WTC11 (cell line): ENCODE results near the gene PRKCSH. TPM values are rescaled to one million over a fixed set of nuclear protein-coding genes. Genes with fewer than 3 reads are reported as not detected.
A peak's percentile ranks its signal among the peaks of the same experiment; 100 is the strongest.

Experiments used
- ATAC-seq: fragments of 200-7000 bp; cut with Tn5 transposase; 2 replicates; pipeline ENCODE4 v1.10.0; 2021; ENCODE audit warnings: mild to moderate bottlenecking, moderate library complexity
- CTCF ChIA-PET: fragments of 300-600 bp; sonication (Branson Sonifier 250); formaldehyde crosslinking; loops from one replicate; lab custom pipeline; 2021; ENCODE audit warnings: antibody characterized with exemption; lab: Charles Lee
- POLR2A ChIA-PET: fragments of 350-600 bp; sonication (Branson Sonifier 250); formaldehyde crosslinking; loops from one replicate; lab custom pipeline; 2021; ENCODE audit warnings: antibody characterized with exemption; lab: Charles Lee
- DNase-seq: peaks from one replicate; pipeline ENCODE4 v3.0.0; 2021; ENCODE audit warnings: low spot score
- H3K27ac Mint-ChIP-seq: 2 replicates; pipeline ENCODE4 v1.8.0; 2021; ENCODE audit warnings: mixed read lengths
- H3K27me3 Mint-ChIP-seq: 2 replicates; pipeline ENCODE4 v1.8.0; 2021; ENCODE audit warnings: low read depth, mild to moderate bottlenecking, moderate library complexity, mixed read lengths
- H3K36me3 Mint-ChIP-seq: 2 replicates; pipeline ENCODE4 v1.8.0; 2021; ENCODE audit warnings: mixed read lengths
- H3K4me1 Mint-ChIP-seq: 2 replicates; pipeline ENCODE4 v1.8.0; 2022; ENCODE audit warnings: mixed read lengths
- H3K4me3 Mint-ChIP-seq: 2 replicates; pipeline ENCODE4 v1.8.0; 2021; ENCODE audit warnings: mild to moderate bottlenecking, moderate library complexity, mixed read lengths
- H3K9me3 Mint-ChIP-seq: 2 replicates; pipeline ENCODE4 v1.8.0; 2021; ENCODE audit warnings: mixed read lengths
- E2F5 ChIP-seq: sonication (generic); formaldehyde crosslinking; IDR thresholded peaks from 2 replicates; pipeline ENCODE4 v1.8.1; 2022; ENCODE audit warnings: mild to moderate bottlenecking, moderate library complexity, missing genetic modification reagents
- ELF4 ChIP-seq: sonication (generic); formaldehyde crosslinking; IDR thresholded peaks from 2 replicates; pipeline ENCODE4 v1.8.1; 2022; ENCODE audit warnings: low read depth, mild to moderate bottlenecking, moderate library complexity, missing genetic modification reagents
- ESRRA ChIP-seq: sonication (generic); formaldehyde crosslinking; IDR thresholded peaks from 2 replicates; pipeline ENCODE4 v1.8.1; 2022; ENCODE audit warnings: mild to moderate bottlenecking, missing genetic modification reagents, borderline replicate concordance
- MLX ChIP-seq: sonication (generic); formaldehyde crosslinking; IDR thresholded peaks from 2 replicates; pipeline ENCODE4 v1.8.1; 2023; ENCODE audit warnings: mild to moderate bottlenecking, missing genetic modification reagents, moderate library complexity
- MXD4 ChIP-seq: fragments of 250-450 bp; sonication (Bioruptor Pico); IDR thresholded peaks from 2 replicates; pipeline ENCODE4 v1.8.0; 2021; ENCODE audit warnings: mild to moderate bottlenecking, moderate library complexity, borderline replicate concordance
- NFATC4 ChIP-seq: fragments of 250-450 bp; sonication (Bioruptor Pico); IDR thresholded peaks from 2 replicates; pipeline ENCODE4 v1.9.0; 2021; ENCODE audit warnings: mild to moderate bottlenecking
- NFYB ChIP-seq: sonication (generic); formaldehyde crosslinking; conservative IDR thresholded peaks from 2 replicates; pipeline ENCODE4 v1.8.0; 2022; ENCODE audit warnings: low read depth, missing genetic modification reagents
- PRDM15 ChIP-seq: sonication (generic); formaldehyde crosslinking; IDR thresholded peaks from 2 replicates; pipeline ENCODE4 v1.8.0; 2022; ENCODE audit warnings: missing genetic modification reagents
- PRRX2 ChIP-seq: fragments of 250-450 bp; sonication (Bioruptor Pico); IDR thresholded peaks from 2 replicates; pipeline ENCODE4 v1.8.0; 2021; ENCODE audit warnings: mild to moderate bottlenecking
- SMAD4 ChIP-seq: sonication (generic); formaldehyde crosslinking; IDR thresholded peaks from 2 replicates; pipeline ENCODE4 v1.8.0; 2022; ENCODE audit warnings: mild to moderate bottlenecking, missing genetic modification reagents
- TCF7 ChIP-seq: sonication (generic); formaldehyde crosslinking; IDR thresholded peaks from 2 replicates; pipeline ENCODE4 v1.8.0; 2022; ENCODE audit warnings: mild to moderate bottlenecking, low read depth, missing genetic modification reagents, moderate library complexity
- TEAD4 ChIP-seq: sonication (generic); formaldehyde crosslinking; IDR thresholded peaks from 2 replicates; pipeline ENCODE4 v1.8.0; 2022; ENCODE audit warnings: mild to moderate bottlenecking, missing genetic modification reagents
- TP53 ChIP-seq: sonication (generic); formaldehyde crosslinking; IDR thresholded peaks from 2 replicates; pipeline ENCODE4 v1.8.1; 2023; ENCODE audit warnings: mild to moderate bottlenecking, missing genetic modification reagents
- ZBTB21 ChIP-seq: sonication (generic); formaldehyde crosslinking; IDR thresholded peaks from 2 replicates; pipeline ENCODE4 v1.8.1; 2023; ENCODE audit warnings: mild to moderate bottlenecking, missing genetic modification reagents, borderline replicate concordance
- ZNF121 ChIP-seq: sonication (generic); formaldehyde crosslinking; IDR thresholded peaks from 2 replicates; pipeline ENCODE4 v1.8.0; 2023; ENCODE audit warnings: missing genetic modification reagents
- ZNF425 ChIP-seq: fragments of 250-450 bp; sonication (Bioruptor Pico); conservative IDR thresholded peaks from 2 replicates; pipeline ENCODE4 v1.9.0; 2021; ENCODE audit warnings: mild to moderate bottlenecking
- ZNF671 ChIP-seq: fragments of 250-450 bp; sonication (Bioruptor Pico); IDR thresholded peaks from 2 replicates; pipeline ENCODE4 v1.8.0; 2021; ENCODE audit warnings: mild to moderate bottlenecking
- total RNA-seq: library from RNA; stranded (reverse); gene quantifications from 3 replicates; pipeline ENCODE4 v1.2.3, GENCODE V29; 2021

Gene PRKCSH
- total RNA-seq, 1 experiment from 2014 or later: 396 TPM

- no peaks in the 10 kb centered on the region for H3K9me3 Mint-ChIP-seq
- ChIA-PET CTCF (interaction anchor here (0.7 to 1.0 kb wide), 2 partner anchors 95 to 184 kb away, joined by 3 to 4 read pairs; no protein-coding TSS in a partner anchor), POLR2A (no interaction called here)
- H3K4me1 Mint-ChIP-seq: peaks cover 13% of the 10 kb centered on the region
- TF ChIP-seq SMAD4 (CRISPR knock-in tag): no peak
- TF ChIP-seq TEAD4 (CRISPR knock-in tag): no peak
- TF ChIP-seq ZNF425 (CRISPR knock-in tag): no peak
- no peak for TF ChIP-seq MLX (CRISPR knock-in tag)
- no peak for TF ChIP-seq ELF4 (CRISPR knock-in tag)
- TF ChIP-seq E2F5: no peak
- no peak for TF ChIP-seq NFATC4 (CRISPR knock-in tag)
- TF ChIP-seq TP53 (CRISPR knock-in tag): no peak
- TF ChIP-seq MXD4: no peak
- TF ChIP-seq PRDM15 (CRISPR knock-in tag): no peak
- TF ChIP-seq PRRX2: no peak
- TF ChIP-seq ZBTB21 (CRISPR knock-in tag): no peak
- no peak for TF ChIP-seq ZNF121 (CRISPR knock-in tag)
- TF ChIP-seq ZNF671 (CRISPR knock-in tag): no peak
- TF ChIP-seq TCF7 (CRISPR knock-in tag): no peak
- no peak for TF ChIP-seq NFYB
- no peak for TF ChIP-seq ESRRA (CRISPR knock-in tag)
- ATAC-seq: no peak
- no peaks in the 10 kb centered on the region for H3K36me3 Mint-ChIP-seq
- H3K4me3 Mint-ChIP-seq: peak overlapping the region; percentile 66; the same call in 1 of the 2 replicates
- peaks cover 57% of the 10 kb centered on the region for H3K27me3 Mint-ChIP-seq
- DNase-seq: no peak
- H3K27ac Mint-ChIP-seq: no peak overlapping the region
These were observed 43.0 kb downstream of the PRKCSH start for GRCh38 chr19:11478167-11479089.
